B cell (primary cell): Measurements from ENCODE around the gene GMPR2. TPM values are rescaled to one million over a fixed set of nuclear protein-coding genes. Genes with fewer than 3 reads are reported as not detected.

Experiments
- ATAC-seq: fragments of 200-7000 bp; cut with Tn5 transposase; one replicate; pipeline ENCODE4 v1.10.0; 2021; ENCODE audit warnings: low read depth, mild to moderate bottlenecking, moderate number of reproducible peaks, moderate library complexity
- CTCF ChIA-PET: fragments of 350-600 bp; sonication (Branson Sonifier 250); formaldehyde crosslinking; loops from one replicate; lab custom pipeline; 2021; ENCODE audit warnings: antibody characterized with exemption, inconsistent platforms; lab: Charles Lee
- POLR2A ChIA-PET: fragments of 350-600 bp; sonication (Branson Sonifier 250); formaldehyde crosslinking; loops from one replicate; lab custom pipeline; 2021; ENCODE audit warnings: antibody characterized with exemption; lab: Charles Lee
- DNase-seq: peaks from one replicate; pipeline ENCODE4 v3.0.0; 2013
- H2AFZ ChIP-seq: 2 replicates; pipeline ENCODE4 v1.6.1; 2012; ENCODE audit warnings: mild to moderate bottlenecking, low read depth, low read length; ENCODE audit not compliant: insufficient read depth, poor library complexity, severe bottlenecking
- H3K27ac ChIP-seq, 2 donors: 1 replicate in 1 of 2; 2 replicates in 1 of 2; pipeline ENCODE4 v1.5.1; 2012 to 2013; ENCODE audit warnings: low read length in 2 of 2, mild to moderate bottlenecking in 2 of 2, moderate library complexity in 1 of 2
- H3K27me3 ChIP-seq, 4 experiments: fragments of 200-600 bp in 1 of 4; sonication (generic) in 1 of 4; replicated peaks in 1 of 4; 1 replicate in 2 of 4; 2 replicates in 2 of 4; pipeline versions ENCODE4 v1.6.1 to v1.7.0; 2013 to 2016; ENCODE audit warnings: low read length in 3 of 4, mild to moderate bottlenecking in 2 of 4, mixed read lengths in 1 of 4, moderate library complexity in 1 of 4; ENCODE audit not compliant: insufficient read depth in 4 of 4, control insufficient read depth in 3 of 4; ENCODE audit errors: control extremely low read depth in 1 of 4
- H3K36me3 ChIP-seq, 2 experiments: replicated peaks in 1 of 2; 1 replicate in 1 of 2; 2 replicates in 1 of 2; pipeline versions ENCODE4 v1.6.1 to v1.7.1; 2013; ENCODE audit warnings: low read length in 1 of 2; ENCODE audit not compliant: insufficient read depth in 2 of 2, control insufficient read depth in 1 of 2; ENCODE audit errors: control extremely low read depth in 1 of 2, extremely low read depth in 1 of 2
- H3K4me1 ChIP-seq, 2 donors: fragments of 200-600 bp in 1 of 2; sonication (generic) in 1 of 2; 1 replicate in 1 of 2; 2 replicates in 1 of 2; pipeline versions ENCODE4 v1.5.1 to v1.6.1; 2013 to 2017; ENCODE audit warnings: low read length in 2 of 2; ENCODE audit not compliant: control insufficient read depth in 2 of 2, insufficient read depth in 2 of 2
- H3K4me2 ChIP-seq: replicated peaks from 2 replicates; pipeline ENCODE3; 2012; ENCODE audit warnings: mild to moderate bottlenecking, low read depth, low read length; ENCODE audit not compliant: poor library complexity, severe bottlenecking
- H3K4me3 ChIP-seq, 5 experiments: fragments of 200-600 bp in 1 of 5; sonication (generic) in 1 of 5; 1 replicate in 3 of 5; 2 replicates in 2 of 5; pipeline versions ENCODE4 v1.5.1 to v1.7.0; 2011 to 2016; ENCODE audit warnings: low read length in 4 of 5, mild to moderate bottlenecking in 4 of 5, low read depth in 2 of 5, control low read depth in 1 of 5, moderate library complexity in 1 of 5; ENCODE audit not compliant: insufficient read depth in 1 of 5; ENCODE audit errors: control extremely low read depth in 1 of 5, extremely low read depth in 1 of 5
- H3K79me2 ChIP-seq: fragments of 200-600 bp; sonication (generic); one replicate; pipeline ENCODE4 v1.6.0; 2016; ENCODE audit warnings: low read length; ENCODE audit not compliant: control insufficient read depth, insufficient read depth
- H3K9ac ChIP-seq: fragments of 200-600 bp; sonication (generic); 2 replicates; pipeline ENCODE4 v1.6.1; 2017; ENCODE audit warnings: mild to moderate bottlenecking, low read length, moderate library complexity
- H3K9me3 ChIP-seq, 3 donors: one replicate each; pipeline versions ENCODE4 v1.6.1 to v1.7.1; 2013; ENCODE audit warnings: low read length in 2 of 3; ENCODE audit not compliant: control insufficient read depth in 2 of 3, insufficient read depth in 1 of 3; ENCODE audit errors: control extremely low read depth in 1 of 3
- H4K20me1 ChIP-seq: 2 replicates; pipeline ENCODE4 v1.6.0; 2012; ENCODE audit warnings: mild to moderate bottlenecking, low read length; ENCODE audit not compliant: insufficient read depth, control insufficient read depth, poor library complexity, severe bottlenecking
- H3K27ac Mint-ChIP-seq: one replicate; pipeline ENCODE4 v1.8.0; 2021; ENCODE audit warnings: mixed read lengths
- H3K27me3 Mint-ChIP-seq: one replicate; pipeline ENCODE4 v1.8.0; 2021; ENCODE audit warnings: mixed read lengths
- H3K4me1 Mint-ChIP-seq: one replicate; pipeline ENCODE4 v1.8.0; 2021; ENCODE audit warnings: mixed read lengths
- H3K4me3 Mint-ChIP-seq: one replicate; pipeline ENCODE4 v1.8.0; 2021; ENCODE audit warnings: mixed read lengths
- H3K9me3 Mint-ChIP-seq: one replicate; pipeline ENCODE4 v1.8.0; 2022; ENCODE audit warnings: mixed read lengths; ENCODE audit not compliant: insufficient read depth
- CTCF ChIP-seq: fragments of 200-600 bp; IDR thresholded peaks from one replicate; pipeline ENCODE4 v1.8.0; 2022; ENCODE audit warnings: antibody characterized with exemption, mild to moderate bottlenecking
- EZH2 ChIP-seq: IDR thresholded peaks from 2 replicates; pipeline ENCODE4 v1.6.1; 2012; ENCODE audit warnings: borderline replicate concordance, low read depth, mild to moderate bottlenecking, moderate library complexity, low read length; ENCODE audit not compliant: insufficient read depth, poor library complexity, severe bottlenecking
- WGBS: methylation state at CpG from one replicate; pipeline ENCODE4 v1.1.5; 2013; ENCODE audit warnings: missing lambda C conversion rate; ENCODE audit not compliant: insufficient coverage; 5-methylcytosine and 5-hydroxymethylcytosine counted together
- intact Hi-C: fragments of 100-400 bp; cut with micrococcal nuclease; formaldehyde crosslinking; loops from one replicate; pipeline ENCODE4 v1.10.0; 2022
- polyA plus RNA-seq: library from polyadenylated mRNA; depleted of rRNA; stranded (reverse); fragments of >200 nt; gene quantifications from 2 replicates; pipeline ENCODE4 v1.2.3, GENCODE V29; 2012
- total RNA-seq, 2 donors: library from RNA; stranded (reverse); fragments of 120-200 nt in 1 of 2; gene quantifications; 1 replicate in 1 of 2; 2 replicates in 1 of 2; pipeline versions ENCODE4 v1.2.3 to v1.2.4, GENCODE V29; 2013 to 2022

GMPR2 gene
- total and polyA plus RNA-seq, 2 donors (not counting 1 experiment from before 2014, with no cell fraction given), result 39.7 to 58.7 TPM

- peak within 1 kb of the TSS; percentile 93 for H3K4me3 Mint-ChIP-seq
- intact Hi-C loops, result loop anchor here (1.0 to 10.0 kb wide), 5 partner anchors 27 to 915 kb away; partner anchors contain the start of genes THTPA, TINF2 and ZFHX2
- H2AFZ ChIP-seq, result peak within 1 kb of the TSS; percentile 90
- peaks cover 32 to 33% of the 10 kb centered on the region in 2 donors for H3K4me1 ChIP-seq
- peak within 1 kb of the TSS; percentile 89 to 98 for H3K27ac ChIP-seq
- peak within 1 kb of the TSS; percentile 88 to 99 (median 96) for H3K4me3 ChIP-seq
- H3K9me3 Mint-ChIP-seq, result no peaks in the 10 kb centered on the region
- no peaks in the 10 kb centered on the region for H3K9me3 ChIP-seq
- peak; percentile 80 for TF ChIP-seq CTCF
- no peak for TF ChIP-seq EZH2
- ATAC-seq (peak; percentile 75), DNase-seq (peak; percentile 94)
- H3K27ac Mint-ChIP-seq, result peak within 1 kb of the TSS; percentile 96
- peaks cover 38% of the 10 kb centered on the region for H3K4me1 Mint-ChIP-seq
- H3K36me3 ChIP-seq, result peaks cover 2 to 17% of the 10 kb centered on the region in 2 experiments
- peak within 1 kb of the TSS; percentile 93 for H3K9ac ChIP-seq
- no peaks in the 10 kb centered on the region for H3K27me3 Mint-ChIP-seq
- ChIA-PET POLR2A (interaction anchor here (0.5 to 5.3 kb wide), 16 partner anchors 17 to 215 kb away, joined by 3 to 64 read pairs (median 4); partner anchors contain the start of genes DCAF11, DHRS1, GMPR2 and IPO4), CTCF (interaction anchor here (0.6 to 4.2 kb wide), 26 partner anchors 12 to 220 kb away, joined by 3 to 31 read pairs (median 5); partner anchors contain the start of genes CIDEB, DCAF11, DHRS1 and GMPR2)
- peaks cover 67% of the 10 kb centered on the region for H3K79me2 ChIP-seq
- under 1% methylated on average over 27 of the region's 40 CpGs for WGBS
- no peaks in the 10 kb centered on the region for H3K27me3 ChIP-seq
- H3K4me2 ChIP-seq, result peak within 1 kb of the TSS; percentile 88
- peaks cover 10% of the 10 kb centered on the region for H4K20me1 ChIP-seq
Observed at GRCh38 chr14:24215495-24216344, 17.0 kb upstream of the GMPR2 start, which contains the start of gene MDP1. TSS of gene MDP1 (minus strand) at chr14:24216066. CDS start at chr14:24215955, 111 bp downstream.
